Uterus (tissue), 2 donors: Measurements from ENCODE around the gene SOX5.

Experiments used
- CTCF ChIP-seq, 4 experiments: fragments of 200-600 bp in 2 of 4; fragments of 450-650 bp in 2 of 4; sonication (generic) in 2 of 4; IDR thresholded peaks; one replicate each; pipeline ENCODE4 v1.5.1; 2016 to 2019; ENCODE audit warnings: antibody characterized with exemption in 4 of 4, mild to moderate bottlenecking in 2 of 4, moderate library complexity in 1 of 4
- POLR2A ChIP-seq, 2 donors: fragments of 450-650 bp; IDR thresholded peaks; one replicate each; pipeline ENCODE4 v1.6.1; 2016; ENCODE audit warnings: antibody characterized with exemption in 2 of 2, mild to moderate bottlenecking in 1 of 2, moderate library complexity in 1 of 2

- TF ChIP-seq POLR2A (IDR thresholded peaks at IDR 0.05) (no peak), CTCF (IDR thresholded peaks at IDR 0.05) (no peak)
Observed at GRCh38 chr12:23893611-23894010, 55.9 kb downstream of the SOX5 start.
